Cardiac muscle cell (in vitro differentiated cells and primary cell): ENCODE data around the gene ZNF277. TPM values are rescaled to one million over a fixed set of nuclear protein-coding genes. Genes with fewer than 3 reads are reported as not detected.

Experiments
- DNase-seq, 2 donors: peaks; one replicate each; pipeline versions ENCODE4 v3.0.0 to v3.0.0-alpha.2; 2010 to 2017; ENCODE audit warnings: low read depth in 1 of 2, low spot score in 1 of 2
- H3K27ac ChIP-seq: fragments of 200-600 bp; sonication (generic); 2 replicates; pipeline ENCODE4 v1.5.1; 2016
- H3K27me3 ChIP-seq: fragments of 200-600 bp; sonication (generic); 2 replicates; pipeline ENCODE4 v1.6.0; 2016; ENCODE audit warnings: control low read depth
- H3K36me3 ChIP-seq: fragments of 200-600 bp; sonication (generic); 2 replicates; pipeline ENCODE4 v1.5.1; 2016; ENCODE audit warnings: control low read depth
- H3K4me1 ChIP-seq: fragments of 200-600 bp; sonication (generic); 2 replicates; pipeline ENCODE4 v1.8.1; 2017; ENCODE audit warnings: low read depth, mild to moderate bottlenecking, mixed run types
- H3K4me3 ChIP-seq: fragments of 200-600 bp; sonication (generic); 2 replicates; pipeline ENCODE4 v1.5.1; 2016; ENCODE audit warnings: mild to moderate bottlenecking
- H3K9me3 ChIP-seq: fragments of 200-600 bp; sonication (generic); 2 replicates; pipeline ENCODE4 v1.5.1; 2017; ENCODE audit warnings: low read depth, mild to moderate bottlenecking, control low read depth
- CTCF ChIP-seq: IDR thresholded peaks from 2 replicates; pipeline ENCODE4 v1.5.1; 2012; ENCODE audit warnings: low read depth, mild to moderate bottlenecking, low read length
- polyA plus RNA-seq: library from polyadenylated mRNA; unstranded; fragments of >200 nt; fragmentation: Nextera tagmentation; extraction: Ambion mirVana; gene quantifications from 2 replicates; pipeline ENCODE4 v1.2.1, GENCODE V29; 2016
- total RNA-seq: library from RNA; depleted of rRNA; stranded (reverse); fragments of >200 nt; gene quantifications from 2 replicates; pipeline ENCODE4 v1.2.3, GENCODE V29; 2016

Gene ZNF277
- total and polyA plus RNA-seq, 2 experiments from 2014 or later, result 9.8 to 22.6 TPM

DNA sequence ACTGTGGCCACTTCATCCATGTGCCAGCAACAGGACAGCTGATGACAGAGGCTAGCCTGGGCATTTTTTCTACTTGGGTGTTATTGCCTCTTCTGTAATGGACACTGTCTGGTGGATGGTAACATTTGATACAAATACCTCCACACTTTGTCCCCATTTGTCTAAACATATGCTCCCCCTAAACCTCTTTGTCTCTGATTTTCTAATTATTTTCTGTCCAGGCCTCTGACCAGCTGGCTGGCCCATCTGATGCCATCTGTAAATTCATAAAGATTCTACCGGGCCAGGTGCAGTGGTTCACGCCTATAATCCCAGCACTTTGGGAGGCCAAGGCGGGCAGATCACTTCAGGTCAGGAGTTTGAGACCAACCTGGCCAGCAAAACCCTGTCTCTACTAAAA is 159.1 kb downstream of the ZNF277 start:
- Histone ChIP-seq H3K9me3 (no peaks in the 10 kb centered on the region), H3K4me1 (peaks cover 5% of the 10 kb centered on the region), H3K27ac (no peak overlapping the region), H3K4me3 (no peak overlapping the region), H3K27me3 (no peaks in the 10 kb centered on the region), H3K36me3 (no peaks in the 10 kb centered on the region)
- no peak for DNase-seq
- TF ChIP-seq CTCF, result no peak

DNA sequence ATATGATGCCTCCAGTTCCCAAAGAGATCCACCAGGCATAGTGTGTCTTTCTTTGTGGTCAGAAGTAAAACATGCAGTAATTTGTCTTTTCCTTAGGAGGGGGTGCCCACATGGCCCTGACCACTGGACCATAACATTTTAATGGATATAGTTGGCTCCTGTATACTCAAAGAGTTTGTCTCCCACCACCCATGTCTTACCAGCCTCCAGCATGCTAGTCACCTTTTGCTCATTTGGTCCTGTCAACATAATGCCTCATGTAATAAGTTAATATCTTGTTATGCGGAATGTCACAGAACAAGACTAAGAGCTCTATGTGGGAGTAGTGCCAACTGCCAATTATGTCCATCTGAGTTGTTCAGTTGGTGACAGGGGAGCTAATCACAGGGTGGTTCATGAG is 160.4 kb downstream of the ZNF277 start:
- no peak for TF ChIP-seq CTCF

DNA sequence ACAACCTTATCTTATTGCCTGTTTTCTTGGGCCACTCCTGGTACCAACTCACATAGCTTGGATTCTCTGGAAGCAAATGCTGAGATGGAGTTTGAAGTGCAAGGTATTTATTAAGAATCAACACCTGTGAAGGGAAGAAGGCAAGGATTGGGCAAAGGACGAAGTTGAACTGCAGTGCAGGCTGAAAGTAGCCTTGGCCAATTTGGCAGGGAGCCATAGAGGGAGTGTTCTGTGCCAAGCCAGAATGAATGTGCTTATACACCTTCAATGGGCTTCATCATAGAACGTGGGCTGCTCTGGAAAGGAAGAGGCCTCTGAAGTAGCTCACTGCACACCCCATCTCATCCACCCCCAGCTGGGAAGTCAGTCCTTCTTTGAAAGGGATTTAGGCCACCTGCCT is 163.9 kb downstream of the ZNF277 start:
- DNase-seq, result peak in 1 of 2 donors; percentile 3
- Histone ChIP-seq H3K27ac (no peak overlapping the region), H3K4me1 (no peaks in the 10 kb centered on the region), H3K27me3 (no peaks in the 10 kb centered on the region), H3K4me3 (no peak overlapping the region), H3K9me3 (no peaks in the 10 kb centered on the region), H3K36me3 (no peaks in the 10 kb centered on the region)
- TF ChIP-seq CTCF, result no peak

More for the DNA sequence above, 160.4 kb downstream of the ZNF277 start:
- no peaks in the 10 kb centered on the region for H3K27me3 ChIP-seq
- H3K36me3 ChIP-seq, result no peaks in the 10 kb centered on the region
- H3K27ac ChIP-seq, result no peak overlapping the region
- H3K4me1 ChIP-seq, result peaks cover 5% of the 10 kb centered on the region
- no peaks in the 10 kb centered on the region for H3K9me3 ChIP-seq
- H3K4me3 ChIP-seq, result no peak overlapping the region
- no peak for DNase-seq

GRCh38 chr7:112371701-112372100 is 165.2 kb downstream of the ZNF277 start:
- Histone ChIP-seq H3K27ac (no peak overlapping the region), H3K4me3 (no peak overlapping the region), H3K36me3 (no peaks in the 10 kb centered on the region), H3K9me3 (no peaks in the 10 kb centered on the region), H3K27me3 (no peaks in the 10 kb centered on the region), H3K4me1 (no peaks in the 10 kb centered on the region)
- peak in 1 of 2 donors; percentile 3 for DNase-seq
- no peak for TF ChIP-seq CTCF

- Histone ChIP-seq H3K4me1 (no peaks in the 10 kb centered on the region), H3K9me3 (no peaks in the 10 kb centered on the region), H3K4me3 (no peak overlapping the region), H3K27me3 (no peaks in the 10 kb centered on the region), H3K36me3 (no peaks in the 10 kb centered on the region), H3K27ac (no peak overlapping the region)
- no peak for TF ChIP-seq CTCF
- no peak for DNase-seq
These were observed 165.6 kb downstream of the ZNF277 start for GRCh38 chr7:112372101-112372500.

- no peak for DNase-seq
- no peaks in the 10 kb centered on the region for H3K4me1 ChIP-seq
- no peaks in the 10 kb centered on the region for H3K9me3 ChIP-seq
- H3K27ac ChIP-seq, result no peak overlapping the region
- H3K4me3 ChIP-seq, result no peak overlapping the region
- TF ChIP-seq CTCF, result no peak
- no peaks in the 10 kb centered on the region for H3K27me3 ChIP-seq
- no peaks in the 10 kb centered on the region for H3K36me3 ChIP-seq
These were observed 171.1 kb downstream of the ZNF277 start for GRCh38 chr7:112377593-112377992.
